ENCODE results near the gene PRPF19. TPM values are rescaled to one million over a fixed set of nuclear protein-coding genes. Genes with fewer than 3 reads are reported as not detected.

Gene PRPF19
- total and polyA plus RNA-seq, 9 of the 15 experiments (the other 6 are each of a cell fraction or from before 2014, with no cell fraction given) = 9.4 to 212 (median 73.2) TPM

DNA sequence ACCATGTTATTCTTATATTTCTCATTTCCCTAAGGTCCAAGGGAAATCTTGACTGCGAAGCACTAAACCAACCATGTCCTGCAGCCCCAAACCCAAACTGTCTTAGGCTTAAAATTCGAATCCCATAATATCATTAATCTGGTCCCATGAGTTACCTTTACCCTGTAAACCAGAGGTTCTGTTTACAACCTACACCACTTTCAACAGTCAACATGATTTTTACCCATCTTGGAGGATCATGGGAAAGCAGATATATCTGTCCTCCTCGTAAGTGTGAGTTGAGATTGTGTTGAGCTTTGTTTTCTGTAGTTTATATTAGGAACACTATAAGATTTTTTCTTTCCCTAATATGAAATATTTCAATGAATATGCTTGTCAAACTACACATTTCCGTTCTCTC, 6.4 kb downstream of the PRPF19 start (continued):
- TF ChIP-seq, protein P1, sequence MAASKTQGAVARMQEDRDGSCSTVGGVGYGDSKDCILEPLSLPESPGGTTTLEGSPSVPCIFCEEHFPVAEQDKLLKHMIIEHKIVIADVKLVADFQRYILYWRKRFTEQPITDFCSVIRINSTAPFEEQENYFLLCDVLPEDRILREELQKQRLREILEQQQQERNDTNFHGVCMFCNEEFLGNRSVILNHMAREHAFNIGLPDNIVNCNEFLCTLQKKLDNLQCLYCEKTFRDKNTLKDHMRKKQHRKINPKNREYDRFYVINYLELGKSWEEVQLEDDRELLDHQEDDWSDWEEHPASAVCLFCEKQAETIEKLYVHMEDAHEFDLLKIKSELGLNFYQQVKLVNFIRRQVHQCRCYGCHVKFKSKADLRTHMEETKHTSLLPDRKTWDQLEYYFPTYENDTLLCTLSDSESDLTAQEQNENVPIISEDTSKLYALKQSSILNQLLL (CRISPR knock-in tag; IDR thresholded peaks at IDR 0.05; ENCODE audit: borderline replicate concordance) = no peak
- no peak for TF ChIP-seq MCM7 (IDR thresholded peaks at IDR 0.05)

GRCh38 chr11:60899046-60899936, 7.1 kb downstream of the PRPF19 start:
- Histone ChIP-seq H3K79me2 (ENCODE audit: control insufficient read depth, insufficient read depth, low read length) (peaks cover 22% of the 10 kb centered on the region), H3K9ac (ENCODE audit: insufficient read depth in 1 of 2, low read depth in 2 of 2, low read length in 2 of 2) (0 out of 4 replicates have a peak overlapping the region, but pooled peaks of 1 of the 2 experiments have one; percentile 32), H3K9me3 (replicated peaks; ENCODE audit: control insufficient read depth, insufficient read depth, low read depth, low read length) (no peaks in the 10 kb centered on the region), H3K4me2 (ENCODE audit: insufficient read depth, low read length) (no peak overlapping the region), H3K9me1 (ENCODE audit: control insufficient read depth, insufficient read depth, low read length) (no peaks in the 10 kb centered on the region), H3K4me1 (replicated peaks in 1 of 2; ENCODE audit: control insufficient read depth in 2 of 2, insufficient read depth in 2 of 2, low read length in 2 of 2) (peaks cover 0 to 4% of the 10 kb centered on the region in 2 experiments; a peak in 1 of 5 replicates), H3K4me3 (no peak overlapping the region), H3K27me3 (ENCODE audit: control insufficient read depth in 2 of 2, insufficient read depth in 2 of 2, low read length in 2 of 2) (no peaks in the 10 kb centered on the region), H3K27ac (ENCODE audit: extremely low read depth, low read depth, low read length) (peak overlapping the region; percentile 35; the same call in 2 of the 3 replicates), H4K20me1 (replicated peaks; ENCODE audit: control insufficient read depth, insufficient read depth, low read length) (peaks cover 16% of the 10 kb centered on the region), H2AFZ (ENCODE audit: low read depth, low read length) (no peak overlapping the region), H3K36me3 (ENCODE audit: control insufficient read depth, insufficient read depth, low read length) (peaks cover 100% of the 10 kb centered on the region)
- FAIRE-seq = peak; percentile 90
- peak; percentile 93 for ATAC-seq
- BruUV-seq (replicated peaks) = no TSS peak
- 55% methylated on average over 12 of the region's 12 CpGs for WGBS (ENCODE audit: insufficient coverage, low coverage, missing lambda C conversion rate)
- POLR2A ChIA-PET = interaction anchor here (0.8 to 1.0 kb wide), 3 partner anchors 14 to 72 kb away, joined by 3 to 7 read pairs (median 6); partner anchors contain the start of gene TMEM109
- in situ Hi-C loops (cut with MboI) = loop anchor here (5.0 kb wide), 1 partner anchor 122 kb away; no protein-coding TSS in a partner anchor
- intact Hi-C loops (cut with micrococcal nuclease) = loop anchor here (1.0 kb wide), 1 partner anchor 68 kb away; no protein-coding TSS in a partner anchor
- CTCF ChIA-PET (ENCODE audit: low intra/inter-chr PET ratio) = interaction anchor here (0.6 to 1.9 kb wide), 4 partner anchors 61 to 124 kb away, joined by 3 to 18 read pairs (median 4); no protein-coding TSS in a partner anchor
- DNase-seq (ENCODE audit: extremely low read depth in 1 of 4, low spot score in 3 of 4) = peak; percentile 53 to 74 (median 60)
- TF ChIP-seq NCOA4 (IDR thresholded peaks at IDR 0.05; ENCODE audit: partially characterized antibody) (no peak), HDAC1 (IDR thresholded peaks at IDR 0.05) (no peak)
- TF ChIP-seq, protein P2, sequence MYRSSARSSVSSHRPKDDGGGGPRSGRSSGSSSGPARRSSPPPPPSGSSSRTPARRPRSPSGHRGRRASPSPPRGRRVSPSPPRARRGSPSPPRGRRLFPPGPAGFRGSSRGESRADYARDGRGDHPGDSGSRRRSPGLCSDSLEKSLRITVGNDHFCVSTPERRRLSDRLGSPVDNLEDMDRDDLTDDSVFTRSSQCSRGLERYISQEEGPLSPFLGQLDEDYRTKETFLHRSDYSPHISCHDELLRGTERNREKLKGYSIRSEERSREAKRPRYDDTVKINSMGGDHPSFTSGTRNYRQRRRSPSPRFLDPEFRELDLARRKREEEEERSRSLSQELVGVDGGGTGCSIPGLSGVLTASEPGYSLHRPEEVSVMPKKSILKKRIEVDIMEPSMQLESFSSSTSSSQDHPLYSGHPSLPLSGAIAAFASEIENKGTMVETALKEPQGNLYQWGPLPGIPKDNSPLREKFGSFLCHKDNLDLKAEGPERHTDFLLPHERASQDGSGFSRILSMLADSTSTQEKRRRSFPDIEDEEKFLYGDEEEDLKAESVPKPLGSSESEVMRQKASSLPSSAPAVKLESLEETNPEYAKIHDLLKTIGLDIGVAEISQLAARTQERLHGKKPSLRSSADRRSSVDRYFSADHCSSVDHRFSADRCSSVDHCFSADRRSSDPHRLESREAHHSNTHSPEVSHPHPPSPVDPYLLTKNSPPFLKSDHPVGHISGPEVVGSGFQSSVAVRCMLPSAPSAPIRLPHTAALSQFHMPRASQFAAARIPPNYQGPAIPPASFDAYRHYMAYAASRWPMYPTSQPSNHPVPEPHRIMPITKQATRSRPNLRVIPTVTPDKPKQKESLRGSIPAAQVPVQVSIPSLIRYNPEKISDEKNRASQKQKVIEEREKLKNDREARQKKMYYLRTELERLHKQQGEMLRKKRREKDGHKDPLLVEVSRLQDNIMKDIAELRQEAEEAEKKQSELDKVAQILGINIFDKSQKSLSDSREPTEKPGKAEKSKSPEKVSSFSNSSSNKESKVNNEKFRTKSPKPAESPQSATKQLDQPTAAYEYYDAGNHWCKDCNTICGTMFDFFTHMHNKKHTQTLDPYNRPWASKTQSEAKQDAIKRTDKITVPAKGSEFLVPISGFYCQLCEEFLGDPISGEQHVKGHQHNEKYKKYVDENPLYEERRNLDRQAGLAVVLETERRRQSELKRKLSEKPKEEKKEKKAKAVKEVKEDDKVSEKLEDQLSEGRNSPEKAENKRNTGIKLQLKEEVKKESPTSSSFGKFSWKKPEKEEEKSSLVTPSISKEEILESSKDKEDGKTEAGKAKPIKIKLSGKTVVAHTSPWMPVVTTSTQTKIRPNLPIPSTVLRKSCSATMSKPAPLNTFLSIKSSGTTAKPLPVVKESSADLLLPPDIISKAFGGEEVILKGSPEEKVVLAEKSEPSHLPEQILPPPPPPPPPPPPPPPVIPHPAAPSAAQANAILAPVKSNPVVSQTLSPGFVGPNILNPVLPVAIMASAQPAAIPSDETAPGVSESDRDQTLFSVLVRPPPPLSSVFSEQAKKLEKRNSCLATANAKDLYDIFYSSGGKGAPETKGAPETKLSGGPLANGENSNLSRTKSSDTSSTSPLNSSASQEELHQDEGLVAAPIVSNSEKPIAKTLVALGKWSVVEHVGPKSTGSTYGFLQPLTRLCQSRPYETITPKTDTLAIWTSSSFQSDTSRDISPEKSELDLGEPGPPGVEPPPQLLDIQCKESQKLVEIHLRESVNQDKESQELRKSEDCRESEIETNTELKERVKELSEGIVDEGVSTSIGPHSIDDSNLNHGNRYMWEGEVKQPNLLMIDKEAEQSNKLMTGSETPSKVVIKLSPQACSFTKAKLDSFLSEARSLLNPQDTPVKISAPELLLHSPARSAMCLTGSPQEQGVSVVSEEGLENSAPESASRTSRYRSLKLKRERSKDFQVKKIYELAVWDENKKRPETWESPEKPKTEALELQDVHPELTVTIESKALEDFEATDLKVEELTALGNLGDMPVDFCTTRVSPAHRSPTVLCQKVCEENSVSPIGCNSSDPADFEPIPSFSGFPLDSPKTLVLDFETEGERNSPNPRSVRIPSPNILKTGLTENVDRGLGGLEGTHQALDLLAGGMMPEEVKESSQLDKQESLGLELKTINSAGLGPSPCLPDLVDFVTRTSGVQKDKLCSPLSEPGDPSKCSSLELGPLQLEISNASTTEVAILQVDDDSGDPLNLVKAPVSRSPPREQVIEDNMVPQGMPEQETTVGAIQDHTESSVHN (IDR thresholded peaks at IDR 0.05; ENCODE audit: borderline replicate concordance in 1 of 2, low read depth in 1 of 2) = no peak
